H1 (cell line): Measurements from ENCODE around the gene MED16. TPM values are rescaled to one million over a fixed set of nuclear protein-coding genes. Genes with fewer than 3 reads are reported as not detected.

Experiments
- BRCA1 ChIP-seq: IDR thresholded peaks from 2 replicates; pipeline ENCODE4 v1.6.1; 2012; ENCODE audit warnings: low read depth, low read length, improper control_type of control experiment
- EZH2 ChIP-seq: fragments of 200-600 bp; sonication (generic); IDR thresholded peaks from 2 replicates; pipeline ENCODE4 v1.7.1; 2012; ENCODE audit warnings: low read depth, mild to moderate bottlenecking, moderate library complexity, low read length, inconsistent platforms; ENCODE audit not compliant: severe bottlenecking
- GTF2F1 ChIP-seq: IDR thresholded peaks from 2 replicates; pipeline ENCODE4 v1.6.1; 2012; ENCODE audit warnings: low read depth, low read length, improper control_type of control experiment, borderline replicate concordance
- polyA plus RNA-seq, 7 experiments: library from polyadenylated mRNA; depleted of rRNA in 3 of 7; stranded (reverse) in 5 of 7; unstranded in 2 of 7; fragments of >200 nt in 5 of 7; fragments of 200-250 nt in 2 of 7; gene quantifications; 1 replicate in 5 of 7; 2 replicates in 1 of 7; 4 replicates in 1 of 7; pipeline versions ENCODE4 v1.2.1 to v1.2.3, GENCODE V29; 2011 to 2013; ENCODE audit warnings: missing spikeins in 2 of 7, mixed read lengths in 2 of 7
- total RNA-seq: library from RNA; stranded (reverse); fragmentation: NEBNext Ultra II Directional; extraction: Animal tissue kit (Norgen Biotek cat#: 25700); gene quantifications from 2 replicates; pipeline ENCODE4 v1.2.1, GENCODE V29; 2021

The MED16 gene
- total and polyA plus RNA-seq, 2 of the 8 experiments (the other 6 are each of a cell fraction or from before 2014, with no cell fraction given), result 51.0 to 67.2 TPM

DNA sequence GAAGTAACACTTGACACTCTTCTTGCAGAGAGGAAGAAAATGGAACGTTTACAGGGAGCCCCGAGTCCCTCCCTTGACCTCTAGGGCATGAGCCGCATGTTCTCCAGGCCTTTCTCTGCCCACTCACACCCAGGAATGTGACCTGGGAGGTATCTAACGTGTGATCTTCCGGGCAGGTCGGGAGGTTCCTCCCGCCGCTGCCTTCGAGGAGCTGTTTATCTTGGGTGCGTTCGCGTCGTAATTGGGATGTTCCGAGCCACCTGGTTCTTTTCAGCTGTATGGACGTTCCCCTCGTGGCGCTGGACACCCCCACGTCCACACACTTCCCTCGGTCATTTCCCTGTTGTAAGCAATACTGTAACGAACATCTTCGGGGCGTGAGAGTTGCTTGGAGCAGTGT lies 46.5 kb upstream of the MED16 start (continued):
- TF ChIP-seq EZH2, result no peak
- no peak for TF ChIP-seq GTF2F1
- TF ChIP-seq BRCA1, result no peak
